Astrocyte (in vitro differentiated cells and primary cell): ENCODE measurements around the gene DLGAP1. TPM values are rescaled to one million over a fixed set of nuclear protein-coding genes. Genes with fewer than 3 reads are reported as not detected.
A peak's percentile ranks its signal among the peaks of the same experiment; 100 is the strongest.

Experiments
- DNase-seq: peaks from one replicate; pipeline ENCODE4 v3.0.0-alpha.2; 2010; ENCODE audit warnings: low read depth
- FAIRE-seq: peaks from 2 replicates; lab custom pipeline; 2011; peaks lifted over from hg19 to GRCh38; lab: Jason Lieb, UNC
- H2AFZ ChIP-seq: 2 replicates; pipeline ENCODE4 v1.6.0; 2012; ENCODE audit warnings: low read depth, low read length, inconsistent platforms
- H3K27ac ChIP-seq: 2 replicates; pipeline ENCODE4 v1.5.1; 2011; ENCODE audit warnings: low read depth, low read length, inconsistent platforms
- H3K27me3 ChIP-seq: 2 replicates; pipeline ENCODE4 v1.6.0; 2011; ENCODE audit warnings: low read length, inconsistent platforms; ENCODE audit not compliant: insufficient read depth
- H3K36me3 ChIP-seq: 2 replicates; pipeline ENCODE4 v1.5.1; 2011; ENCODE audit warnings: low read length, inconsistent platforms; ENCODE audit not compliant: insufficient read depth
- H3K4me1 ChIP-seq: 2 replicates; pipeline ENCODE4 v1.5.1; 2011; ENCODE audit warnings: low read length, inconsistent platforms; ENCODE audit not compliant: insufficient read depth
- H3K4me2 ChIP-seq: 2 replicates; pipeline ENCODE4 v1.6.0; 2012; ENCODE audit warnings: low read length, inconsistent platforms
- H3K4me3 ChIP-seq: 2 replicates; pipeline ENCODE4 v1.5.1; 2011; ENCODE audit warnings: low read depth, mild to moderate bottlenecking, low read length, inconsistent platforms; ENCODE audit not compliant: insufficient read depth
- H3K79me2 ChIP-seq: 2 replicates; pipeline ENCODE4 v1.6.0; 2012; ENCODE audit warnings: mild to moderate bottlenecking, low read length, inconsistent platforms; ENCODE audit not compliant: insufficient read depth
- H3K9ac ChIP-seq: 2 replicates; pipeline ENCODE4 v1.6.0; 2012; ENCODE audit warnings: mild to moderate bottlenecking, low read length, inconsistent platforms
- H3K9me3 ChIP-seq: 2 replicates; pipeline ENCODE4 v1.5.1; 2012; ENCODE audit warnings: low read depth, mild to moderate bottlenecking, low read length, inconsistent platforms; ENCODE audit not compliant: insufficient read depth
- H4K20me1 ChIP-seq: 2 replicates; pipeline ENCODE4 v1.6.0; 2012; ENCODE audit warnings: low read length, inconsistent platforms; ENCODE audit not compliant: insufficient read depth
- H3K27ac Mint-ChIP-seq: one replicate; pipeline ENCODE4 v1.8.0; 2021; ENCODE audit warnings: mild to moderate bottlenecking, mixed read lengths; ENCODE audit not compliant: unreplicated experiment
- H3K27me3 Mint-ChIP-seq: one replicate; pipeline ENCODE4 v1.8.0; 2021; ENCODE audit warnings: low read depth, mixed read lengths; ENCODE audit not compliant: unreplicated experiment
- H3K36me3 Mint-ChIP-seq: one replicate; pipeline ENCODE4 v1.8.0; 2021; ENCODE audit warnings: low read depth, mixed read lengths; ENCODE audit not compliant: unreplicated experiment
- H3K4me1 Mint-ChIP-seq: one replicate; pipeline ENCODE4 v1.8.0; 2021; ENCODE audit warnings: low read depth, mixed read lengths; ENCODE audit not compliant: unreplicated experiment
- H3K4me3 Mint-ChIP-seq: one replicate; pipeline ENCODE4 v1.8.0; 2021; ENCODE audit warnings: mild to moderate bottlenecking, moderate library complexity, mixed read lengths; ENCODE audit not compliant: unreplicated experiment
- H3K9me3 Mint-ChIP-seq: one replicate; pipeline ENCODE4 v1.8.0; 2021; ENCODE audit warnings: mild to moderate bottlenecking, mixed read lengths; ENCODE audit not compliant: unreplicated experiment
- EZH2 ChIP-seq: IDR thresholded peaks from 2 replicates; pipeline ENCODE4 v1.6.1; 2012; ENCODE audit warnings: mild to moderate bottlenecking, low read length, inconsistent platforms; ENCODE audit not compliant: insufficient read depth
- total RNA-seq: library from RNA; stranded (reverse); gene quantifications from 2 replicates; pipeline ENCODE4 v1.2.1, GENCODE V29; 2021
- TF ChIP-seq, protein P1 (sequence below): IDR thresholded peaks from 2 replicates; pipeline ENCODE4 v1.5.1; 2011; ENCODE audit warnings: low read depth, mild to moderate bottlenecking, inconsistent platforms, low read length, moderate library complexity; ENCODE audit not compliant: insufficient read depth

Gene DLGAP1
- total RNA-seq, 1 donor from 2014 or later = 2.3 TPM

DNA sequence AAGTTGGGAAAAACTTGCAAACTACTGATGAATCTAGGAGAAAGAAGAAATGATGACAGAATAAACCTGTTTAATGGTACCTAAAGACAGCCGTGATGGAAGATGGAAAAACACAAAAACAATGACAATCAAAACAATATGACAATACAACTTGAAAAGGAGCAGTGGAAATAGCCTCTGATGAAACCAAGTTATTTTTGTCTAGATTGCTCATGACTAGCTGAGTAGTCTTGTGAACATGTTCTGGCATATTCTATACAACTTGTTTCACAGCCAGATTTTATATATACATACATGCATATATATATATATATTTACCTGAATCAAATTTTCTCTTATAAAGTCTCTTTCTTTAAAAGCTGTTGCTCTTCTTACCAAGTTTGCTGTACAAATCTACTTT lies 566.0 kb downstream of the DLGAP1 start:
- H3K4me2 ChIP-seq = no peak overlapping the region
- peaks cover 9% of the 10 kb centered on the region for H3K4me1 ChIP-seq
- Mint-ChIP-seq H3K27ac (no peak overlapping the region), H3K36me3 (no peaks in the 10 kb centered on the region), H3K9me3 (no peaks in the 10 kb centered on the region), H3K4me1 (peaks cover 26% of the 10 kb centered on the region), H3K4me3 (no peak overlapping the region), H3K27me3 (no peaks in the 10 kb centered on the region)
- no peak overlapping the region for H3K4me3 ChIP-seq
- no peaks in the 10 kb centered on the region for H3K36me3 ChIP-seq
- H3K27ac ChIP-seq = no peak overlapping the region
- no peaks in the 10 kb centered on the region for H3K27me3 ChIP-seq
- no peak overlapping the region for H2AFZ ChIP-seq
- DNase-seq = no peak
- no peaks in the 10 kb centered on the region for H3K9me3 ChIP-seq
- H3K79me2 ChIP-seq = no peaks in the 10 kb centered on the region
- no peak overlapping the region for H3K9ac ChIP-seq
- no peaks in the 10 kb centered on the region for H4K20me1 ChIP-seq
- FAIRE-seq = no peak
- TF ChIP-seq EZH2 = no peak

DNA sequence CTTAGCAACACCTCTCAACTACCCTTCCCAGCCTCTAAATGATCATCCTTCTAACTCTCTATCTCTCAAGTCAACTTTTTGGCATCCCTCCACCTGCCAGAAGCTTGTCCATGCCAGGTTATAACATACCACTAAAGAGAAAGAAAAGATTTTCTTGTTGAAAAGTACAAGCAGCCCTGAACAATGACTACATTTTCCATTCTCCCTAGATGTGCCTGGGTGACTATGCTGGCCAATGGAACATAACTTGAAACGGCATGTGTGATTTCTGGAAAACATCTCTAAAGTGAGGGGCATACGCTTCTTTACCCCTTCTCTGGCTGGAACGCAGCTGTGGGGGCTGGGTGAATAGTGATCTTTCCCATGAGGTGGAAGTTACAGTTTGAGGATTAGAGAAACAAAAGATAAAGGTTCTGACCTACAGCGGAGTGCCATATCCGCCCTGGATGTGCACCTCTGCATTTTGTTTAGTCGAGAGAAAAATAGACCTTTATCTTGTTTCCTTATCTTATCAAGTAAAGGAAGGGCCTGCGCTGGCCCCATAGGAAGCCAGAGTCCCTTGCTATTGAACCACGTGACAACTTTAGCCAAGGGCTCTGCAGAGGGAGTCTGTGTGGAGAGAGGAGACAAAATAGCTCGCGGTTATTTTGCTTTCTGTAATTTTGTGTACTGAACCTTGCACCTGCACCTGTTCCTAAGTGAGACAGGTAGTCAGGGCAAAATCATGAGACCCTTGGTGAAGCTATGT lies 568.4 kb downstream of the DLGAP1 start:
- H3K27ac Mint-ChIP-seq = no peak overlapping the region

DNA sequence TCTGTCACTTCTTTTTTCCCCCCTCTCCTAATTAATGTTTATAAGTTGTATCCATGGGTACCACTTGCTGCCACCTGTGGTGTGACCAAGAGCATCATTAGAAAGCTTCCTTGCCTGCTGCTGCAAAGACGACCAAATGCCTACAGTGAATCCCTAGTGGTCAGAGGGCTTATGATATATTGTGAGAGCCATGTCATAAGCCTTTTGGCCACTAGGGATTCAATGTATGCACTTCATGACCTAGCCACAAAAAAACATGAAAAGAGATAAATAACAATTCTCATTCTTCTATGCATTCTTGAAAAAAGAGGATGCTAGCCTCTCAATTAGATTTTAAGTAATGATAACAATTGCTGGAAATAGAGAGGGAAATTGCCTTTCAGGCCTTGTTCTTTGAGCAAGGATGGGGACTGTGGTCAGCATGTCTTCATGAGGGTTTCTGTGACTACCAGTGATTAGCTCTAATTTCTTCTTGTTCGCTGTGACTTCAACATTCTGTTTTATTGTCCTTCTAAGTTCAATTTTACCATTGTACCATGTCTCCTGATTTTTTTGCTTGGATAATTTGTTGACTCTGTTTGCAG lies 569.8 kb downstream of the DLGAP1 start:
- H2AFZ ChIP-seq = no peak overlapping the region
- no peak overlapping the region for H3K27ac ChIP-seq
- Mint-ChIP-seq H3K4me1 (peaks cover 16% of the 10 kb centered on the region), H3K4me3 (no peak overlapping the region), H3K36me3 (no peaks in the 10 kb centered on the region), H3K9me3 (no peaks in the 10 kb centered on the region), H3K27ac (no peak overlapping the region), H3K27me3 (no peaks in the 10 kb centered on the region)
- H3K9me3 ChIP-seq = no peaks in the 10 kb centered on the region
- H3K4me3 ChIP-seq = no peak overlapping the region
- peaks cover 8% of the 10 kb centered on the region for H3K4me1 ChIP-seq
- FAIRE-seq = no peak
- H3K36me3 ChIP-seq = no peaks in the 10 kb centered on the region
- no peaks in the 10 kb centered on the region for H4K20me1 ChIP-seq
- H3K4me2 ChIP-seq = no peak overlapping the region
- no peak for DNase-seq
- TF ChIP-seq, protein P1, sequence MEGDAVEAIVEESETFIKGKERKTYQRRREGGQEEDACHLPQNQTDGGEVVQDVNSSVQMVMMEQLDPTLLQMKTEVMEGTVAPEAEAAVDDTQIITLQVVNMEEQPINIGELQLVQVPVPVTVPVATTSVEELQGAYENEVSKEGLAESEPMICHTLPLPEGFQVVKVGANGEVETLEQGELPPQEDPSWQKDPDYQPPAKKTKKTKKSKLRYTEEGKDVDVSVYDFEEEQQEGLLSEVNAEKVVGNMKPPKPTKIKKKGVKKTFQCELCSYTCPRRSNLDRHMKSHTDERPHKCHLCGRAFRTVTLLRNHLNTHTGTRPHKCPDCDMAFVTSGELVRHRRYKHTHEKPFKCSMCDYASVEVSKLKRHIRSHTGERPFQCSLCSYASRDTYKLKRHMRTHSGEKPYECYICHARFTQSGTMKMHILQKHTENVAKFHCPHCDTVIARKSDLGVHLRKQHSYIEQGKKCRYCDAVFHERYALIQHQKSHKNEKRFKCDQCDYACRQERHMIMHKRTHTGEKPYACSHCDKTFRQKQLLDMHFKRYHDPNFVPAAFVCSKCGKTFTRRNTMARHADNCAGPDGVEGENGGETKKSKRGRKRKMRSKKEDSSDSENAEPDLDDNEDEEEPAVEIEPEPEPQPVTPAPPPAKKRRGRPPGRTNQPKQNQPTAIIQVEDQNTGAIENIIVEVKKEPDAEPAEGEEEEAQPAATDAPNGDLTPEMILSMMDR = peak; percentile 33
- no peak for TF ChIP-seq EZH2
- no peaks in the 10 kb centered on the region for H3K79me2 ChIP-seq
- H3K27me3 ChIP-seq = no peaks in the 10 kb centered on the region
- H3K9ac ChIP-seq = no peak overlapping the region

More for the DNA sequence above, 568.4 kb downstream of the DLGAP1 start:
- Histone ChIP-seq H3K9ac (no peak overlapping the region), H3K4me1 (peaks cover 9% of the 10 kb centered on the region), H3K27me3 (no peaks in the 10 kb centered on the region), H3K79me2 (no peaks in the 10 kb centered on the region), H4K20me1 (no peaks in the 10 kb centered on the region), H3K4me3 (no peak overlapping the region), H3K9me3 (no peaks in the 10 kb centered on the region), H3K36me3 (no peaks in the 10 kb centered on the region), H2AFZ (no peak overlapping the region), H3K4me2 (no peak overlapping the region), H3K27ac (no peak overlapping the region)
- Mint-ChIP-seq H3K9me3 (no peaks in the 10 kb centered on the region), H3K36me3 (no peaks in the 10 kb centered on the region), H3K4me3 (no peak overlapping the region), H3K27me3 (no peaks in the 10 kb centered on the region), H3K4me1 (peaks cover 19% of the 10 kb centered on the region)
- FAIRE-seq = no peak
- no peak for DNase-seq
- TF ChIP-seq, protein P1 = no peak
- TF ChIP-seq EZH2 = no peak
